Memory B cell (primary cell): ENCODE measurements around the gene VAPB.

Experiments
- ATAC-seq: fragments of 150-1000 bp; cut with Tn5 transposase; 2 replicates; pipeline ENCODE4 v1.10.0; 2021; ENCODE audit warnings: low read depth, mild to moderate bottlenecking, moderate library complexity
- DNase-seq, 2 donors: peaks; one replicate each; pipeline ENCODE4 v3.0.0; 2022; ENCODE audit warnings: low spot score in 2 of 2
- H3K27ac Mint-ChIP-seq: one replicate; pipeline ENCODE4 v1.8.0; 2022; ENCODE audit warnings: mild to moderate bottlenecking, moderate library complexity, mixed read lengths
- H3K27me3 Mint-ChIP-seq: one replicate; pipeline ENCODE4 v1.8.0; 2022; ENCODE audit warnings: mixed read lengths
- H3K36me3 Mint-ChIP-seq: one replicate; pipeline ENCODE4 v1.8.0; 2022; ENCODE audit warnings: mild to moderate bottlenecking, mixed read lengths
- H3K4me1 Mint-ChIP-seq: one replicate; pipeline ENCODE4 v1.8.0; 2022; ENCODE audit warnings: mixed read lengths
- H3K4me3 Mint-ChIP-seq: one replicate; pipeline ENCODE4 v1.8.0; 2022; ENCODE audit warnings: mild to moderate bottlenecking, moderate library complexity, mixed read lengths
- H3K9me3 Mint-ChIP-seq: one replicate; pipeline ENCODE4 v1.8.0; 2022; ENCODE audit warnings: mixed read lengths

Gene VAPB

DNA sequence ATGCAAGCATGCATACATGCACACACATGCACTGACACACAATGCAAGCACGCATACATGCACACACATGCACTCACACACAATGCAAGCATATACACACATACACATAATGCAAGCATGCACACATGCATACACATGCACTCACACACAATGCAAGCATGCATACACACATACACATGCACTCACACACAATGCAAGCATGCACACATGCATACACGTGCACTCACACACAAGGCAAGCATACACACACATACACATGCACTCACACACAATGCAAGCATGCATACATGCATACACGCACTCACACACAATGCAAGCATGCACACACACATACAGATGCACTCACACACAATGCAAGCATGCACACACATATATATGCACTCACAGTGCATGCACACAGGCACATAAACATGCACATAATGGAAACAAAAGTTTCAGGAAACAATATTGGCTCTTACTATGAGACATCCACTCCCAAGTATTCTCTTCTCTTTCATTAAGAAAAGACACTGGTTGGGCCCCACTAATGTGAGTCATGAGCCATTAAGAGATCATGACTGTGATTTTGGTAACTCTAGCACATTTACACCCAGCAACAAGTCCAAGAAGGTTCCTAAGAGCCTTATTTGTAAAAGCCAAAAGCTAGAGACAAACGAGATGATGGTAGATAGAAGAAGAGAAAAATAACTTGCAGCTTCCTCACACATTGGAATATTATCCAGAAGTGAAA is 103.9 kb downstream of the VAPB start:
- H3K27ac Mint-ChIP-seq = no peak overlapping the region
- ATAC-seq (no peak), DNase-seq (no peak)
- no peak overlapping the region for H3K4me3 Mint-ChIP-seq
- H3K9me3 Mint-ChIP-seq = peaks cover 4% of the 10 kb centered on the region
- H3K27me3 Mint-ChIP-seq = peaks cover 8% of the 10 kb centered on the region
- H3K36me3 Mint-ChIP-seq = peaks cover 5% of the 10 kb centered on the region
- H3K4me1 Mint-ChIP-seq = no peaks in the 10 kb centered on the region

DNA sequence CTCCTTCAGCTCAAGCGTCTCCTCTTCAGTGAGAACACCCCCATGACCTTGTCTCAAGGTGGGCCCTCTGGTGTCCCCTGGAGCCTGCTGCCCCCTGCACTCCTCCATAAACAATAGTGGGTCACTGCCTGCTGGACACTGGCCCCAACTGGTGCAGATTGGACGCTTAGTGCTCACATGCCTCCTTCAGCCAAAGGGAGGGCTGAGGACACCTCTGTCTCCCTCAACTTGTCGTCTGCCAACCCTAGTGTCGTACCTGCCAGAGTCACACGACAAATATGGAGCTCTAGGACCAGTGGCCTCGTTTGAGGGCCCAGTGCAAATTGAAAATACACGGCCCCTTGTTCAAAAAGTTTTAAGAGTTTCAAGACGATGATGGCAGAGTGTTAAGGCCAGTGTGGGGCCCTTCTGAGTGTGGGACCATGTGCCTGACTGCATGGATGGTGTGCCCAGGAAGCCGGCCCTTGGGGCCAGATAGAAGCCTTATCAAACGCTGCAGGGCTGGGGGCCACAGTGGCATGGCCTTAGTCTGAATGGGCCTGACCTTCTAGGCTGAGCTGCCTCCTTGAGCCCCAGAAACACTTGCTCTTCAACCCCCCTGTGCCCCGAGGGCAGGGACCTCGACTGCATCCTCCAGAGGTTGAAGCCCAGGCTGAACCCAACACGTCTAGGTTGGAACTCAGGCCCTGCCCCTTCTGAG is 106.0 kb downstream of the VAPB start:
- H3K27me3 Mint-ChIP-seq = peaks cover 7% of the 10 kb centered on the region
- no peak for DNase-seq
- H3K36me3 Mint-ChIP-seq = no peaks in the 10 kb centered on the region
- no peaks in the 10 kb centered on the region for H3K4me1 Mint-ChIP-seq
- H3K27ac Mint-ChIP-seq = no peak overlapping the region
- H3K4me3 Mint-ChIP-seq = no peak overlapping the region
- ATAC-seq = no peak
- H3K9me3 Mint-ChIP-seq = no peaks in the 10 kb centered on the region

DNA sequence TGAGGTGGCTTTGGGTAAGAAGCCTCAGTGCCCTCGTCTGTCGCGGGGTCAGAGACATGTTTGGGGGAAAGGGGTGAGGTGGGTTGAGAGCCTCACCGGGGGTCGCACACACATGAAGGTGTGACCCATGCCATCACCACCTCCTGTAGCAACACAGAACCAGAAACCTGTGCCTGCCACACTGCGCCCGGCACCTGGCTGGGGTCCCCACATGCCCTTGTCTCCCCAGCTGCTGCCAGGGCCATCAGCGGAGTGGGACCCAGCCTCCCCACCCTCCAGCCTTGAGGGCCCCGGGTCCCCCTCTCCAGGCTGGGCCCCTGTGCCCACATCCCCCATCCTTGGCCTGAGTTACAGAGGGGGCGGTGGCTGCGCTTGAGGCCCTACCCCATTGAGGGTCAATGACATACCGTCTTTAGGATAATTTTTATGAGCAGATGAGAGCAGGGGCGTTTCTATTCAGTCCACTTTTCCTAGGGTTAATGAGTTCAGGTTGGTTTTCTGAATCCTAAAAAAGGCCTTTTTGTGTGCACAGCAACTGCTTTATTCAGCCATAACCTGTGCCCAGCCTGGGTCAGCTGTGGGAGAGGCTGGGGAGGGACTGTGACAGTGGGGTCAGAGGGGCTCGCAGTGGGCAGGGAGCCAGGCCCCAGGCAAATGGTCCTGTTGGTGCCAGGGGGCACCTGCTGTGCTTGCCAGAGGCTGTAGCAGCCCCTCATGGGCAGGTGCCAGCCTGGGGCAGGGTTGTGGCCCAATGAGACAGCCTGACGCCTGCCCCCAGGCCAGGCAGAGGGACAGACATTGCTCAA is 106.8 kb downstream of the VAPB start:
- DNase-seq = no peak
- ATAC-seq = no peak
- Mint-ChIP-seq H3K4me1 (no peaks in the 10 kb centered on the region), H3K9me3 (no peaks in the 10 kb centered on the region), H3K27ac (no peak overlapping the region), H3K27me3 (peaks cover 11% of the 10 kb centered on the region), H3K36me3 (no peaks in the 10 kb centered on the region), H3K4me3 (no peak overlapping the region)

DNA sequence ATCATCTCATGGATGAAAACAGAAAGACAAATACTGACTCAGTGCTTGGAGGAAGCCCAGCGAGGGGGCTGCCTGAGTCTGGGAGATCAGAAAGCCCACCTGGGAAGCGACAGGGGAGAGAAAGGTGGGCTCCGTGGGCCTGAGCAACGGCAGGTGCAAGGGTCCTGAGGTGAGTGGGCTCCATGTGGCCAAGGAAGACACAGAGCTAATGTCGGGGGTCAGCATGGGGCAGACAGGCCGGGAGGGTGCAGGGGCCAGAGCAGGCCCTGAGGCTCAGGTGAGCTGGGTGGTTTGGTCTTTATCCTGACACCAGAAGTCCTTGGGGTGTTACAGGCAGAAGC is 107.4 kb downstream of the VAPB start:
- no peak for ATAC-seq
- no peak for DNase-seq
- Mint-ChIP-seq H3K27me3 (peaks cover 11% of the 10 kb centered on the region), H3K4me3 (no peak overlapping the region), H3K27ac (no peak overlapping the region), H3K36me3 (no peaks in the 10 kb centered on the region), H3K4me1 (no peaks in the 10 kb centered on the region), H3K9me3 (no peaks in the 10 kb centered on the region)

DNA sequence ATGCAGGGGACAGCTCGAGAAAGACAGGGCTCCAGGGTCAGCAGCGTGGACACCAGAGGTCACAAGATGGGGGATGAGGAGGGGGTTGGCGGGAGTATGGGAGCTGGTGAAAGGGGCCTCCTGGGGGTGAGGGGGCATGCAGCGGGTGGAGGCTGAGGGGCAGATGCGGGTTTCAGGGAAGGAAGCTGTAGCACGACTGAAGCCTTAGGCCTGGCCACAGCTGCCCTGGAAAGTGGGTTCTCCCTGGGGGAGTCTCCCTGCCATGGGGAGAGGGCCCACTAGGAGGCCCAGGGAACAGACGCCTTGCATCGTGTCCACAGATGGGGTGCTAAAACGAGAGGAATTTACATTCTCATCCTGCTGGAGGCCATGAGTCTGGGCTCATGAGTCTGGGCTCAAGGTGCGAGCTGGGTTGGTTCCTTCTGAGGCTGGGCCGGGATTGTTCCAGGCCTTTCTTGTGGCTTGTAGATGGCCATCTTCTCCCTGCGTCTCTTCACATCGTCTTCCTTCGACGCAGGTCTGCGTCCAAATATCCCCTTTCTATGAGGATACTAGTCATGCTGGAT is 108.1 kb downstream of the VAPB start:
- Mint-ChIP-seq H3K27me3 (peaks cover 14% of the 10 kb centered on the region), H3K36me3 (peaks cover 4% of the 10 kb centered on the region), H3K9me3 (peaks cover 3% of the 10 kb centered on the region), H3K4me1 (no peaks in the 10 kb centered on the region), H3K4me3 (no peak overlapping the region), H3K27ac (no peak overlapping the region)
- no peak for DNase-seq
- no peak for ATAC-seq

DNA sequence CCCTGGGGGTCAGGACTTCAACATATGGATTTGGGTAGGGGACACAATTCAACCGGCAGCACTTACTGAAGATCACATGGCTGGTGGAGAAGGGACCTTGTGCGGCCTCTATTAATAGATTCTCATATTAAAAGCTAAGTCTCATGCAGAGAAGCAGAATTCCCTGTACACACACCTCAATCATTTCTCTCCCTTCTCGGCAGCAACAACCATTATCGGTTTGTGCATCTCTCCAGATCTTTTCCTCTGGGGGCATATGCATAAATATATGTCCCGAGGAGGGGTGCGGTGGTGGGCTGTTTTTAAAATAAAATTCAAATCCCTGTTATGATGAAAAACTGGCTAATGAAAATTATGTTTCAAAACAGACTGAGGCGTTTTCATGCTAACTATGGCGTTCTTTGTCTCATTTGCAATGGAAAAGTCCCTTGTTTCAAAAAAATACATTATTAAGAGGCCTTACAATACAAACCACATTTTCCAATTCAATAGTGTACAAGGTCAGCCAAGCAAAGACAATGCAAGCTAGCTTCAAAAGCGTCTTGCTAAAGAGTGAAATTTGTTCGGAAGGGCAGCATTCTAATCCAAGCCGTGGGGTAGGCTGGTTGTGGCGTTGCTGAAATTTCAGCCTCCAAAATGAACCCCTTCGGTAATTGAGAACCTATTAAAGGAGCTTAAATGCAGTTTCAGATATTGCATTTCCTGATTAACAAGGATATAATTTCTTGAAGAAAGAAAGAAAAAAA is 108.9 kb downstream of the VAPB start:
- no peak overlapping the region for H3K4me3 Mint-ChIP-seq
- ATAC-seq (no peak), DNase-seq (no peak)
- H3K27me3 Mint-ChIP-seq = peaks cover 14% of the 10 kb centered on the region
- H3K4me1 Mint-ChIP-seq = no peaks in the 10 kb centered on the region
- H3K27ac Mint-ChIP-seq = no peak overlapping the region
- H3K9me3 Mint-ChIP-seq = peaks cover 3% of the 10 kb centered on the region
- H3K36me3 Mint-ChIP-seq = peaks cover 4% of the 10 kb centered on the region

DNA sequence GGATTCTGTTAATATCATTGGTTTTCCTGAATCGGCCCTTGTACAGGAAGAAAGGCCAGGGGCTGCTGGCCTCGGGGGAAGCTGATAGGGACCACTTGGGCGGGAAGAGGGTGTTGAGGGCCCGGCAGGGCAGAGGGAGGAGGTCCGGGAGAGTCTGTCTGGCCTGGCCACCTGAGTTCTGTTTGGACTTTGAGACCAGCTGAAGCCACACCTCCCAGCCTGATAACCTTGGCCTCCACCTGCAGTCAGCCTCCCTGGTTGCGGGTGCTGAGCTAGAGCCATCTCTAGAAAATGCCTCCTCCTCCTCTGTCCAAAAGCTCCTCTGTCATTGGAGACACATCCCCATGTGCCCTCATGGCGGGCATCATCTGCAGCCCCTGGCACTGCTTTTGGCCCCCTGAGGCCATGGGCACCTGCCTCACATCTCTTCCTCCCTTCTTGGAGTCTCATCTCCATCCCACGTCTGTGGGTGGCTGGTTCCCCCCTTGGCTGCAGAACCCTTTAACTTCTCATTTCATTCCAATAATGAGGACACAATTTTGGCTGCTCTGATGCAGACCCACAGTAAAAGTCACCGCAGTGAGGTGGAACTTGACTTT is 109.5 kb downstream of the VAPB start:
- no peak overlapping the region for H3K27ac Mint-ChIP-seq

DNA sequence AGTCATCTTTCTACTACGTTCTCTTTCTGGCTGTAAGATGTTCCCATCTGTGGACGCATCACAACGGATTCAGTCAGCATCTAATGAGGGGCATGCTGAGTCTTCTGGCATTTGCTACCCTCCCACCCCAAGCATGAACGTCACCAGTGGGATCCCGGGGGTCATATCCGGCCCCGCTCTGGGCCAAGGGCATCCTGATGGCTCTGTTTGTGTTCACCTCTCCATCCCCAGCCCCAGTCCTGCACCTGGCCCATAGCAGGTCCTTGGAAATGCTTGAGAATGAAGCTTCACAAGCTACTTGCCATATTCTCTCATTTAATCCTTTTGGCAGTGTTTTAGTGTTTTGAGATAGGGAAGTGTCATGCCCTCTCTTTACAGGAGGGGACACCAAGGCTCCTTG is 111.2 kb downstream of the VAPB start:
- no peak overlapping the region for H3K4me3 Mint-ChIP-seq
- peaks cover 4% of the 10 kb centered on the region for H3K36me3 Mint-ChIP-seq
- H3K4me1 Mint-ChIP-seq = no peaks in the 10 kb centered on the region
- no peak for DNase-seq
- peaks cover 3% of the 10 kb centered on the region for H3K9me3 Mint-ChIP-seq
- H3K27ac Mint-ChIP-seq = no peak overlapping the region
- H3K27me3 Mint-ChIP-seq = peaks cover 14% of the 10 kb centered on the region
- ATAC-seq = no peak

More for the DNA sequence above, 109.5 kb downstream of the VAPB start:
- DNase-seq (no peak), ATAC-seq (no peak)
- Mint-ChIP-seq H3K9me3 (peaks cover 3% of the 10 kb centered on the region), H3K27me3 (peaks cover 14% of the 10 kb centered on the region), H3K4me3 (no peak overlapping the region), H3K36me3 (peaks cover 4% of the 10 kb centered on the region), H3K4me1 (no peaks in the 10 kb centered on the region)
